ENCODE data around the gene ZNF844. TPM values are rescaled to one million over a fixed set of nuclear protein-coding genes. Genes with fewer than 3 reads are reported as not detected.

ZNF844 gene
- total RNA-seq, 1 experiment from 2014 or later = 10.5 TPM

DNA sequence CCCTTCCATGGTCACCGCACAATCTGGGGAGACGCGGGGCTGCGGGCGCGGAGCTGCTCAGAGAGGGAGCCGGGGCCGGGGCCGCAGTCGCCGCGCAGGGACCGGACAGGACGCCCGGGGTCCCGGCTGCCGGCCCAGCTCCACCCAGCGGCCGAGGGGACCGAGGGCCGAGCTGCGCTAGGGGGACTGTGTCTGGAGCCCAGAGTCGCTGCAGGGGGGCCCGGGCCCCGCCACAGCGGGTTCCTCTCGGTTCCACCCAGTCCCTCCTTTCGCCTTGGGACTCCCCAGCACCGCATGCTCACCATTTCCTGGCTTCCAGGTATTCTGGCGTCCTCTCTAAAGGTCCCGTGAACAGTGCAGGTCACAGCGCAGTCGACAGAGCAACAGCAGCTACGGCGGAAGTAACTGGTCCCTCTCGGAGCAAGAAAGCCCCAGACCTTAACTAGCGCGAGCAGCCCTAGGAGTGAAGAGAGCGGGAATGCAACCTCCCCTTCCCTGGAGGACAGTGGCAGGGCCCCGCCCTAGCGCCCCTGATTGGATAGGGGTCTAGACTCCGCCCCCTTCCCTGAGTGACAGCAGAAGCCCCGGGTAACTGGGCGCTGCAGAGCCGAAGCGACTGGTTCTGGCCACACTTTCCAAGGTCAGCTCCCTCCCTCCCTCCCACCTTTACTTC is 11.9 kb upstream of the ZNF844 start, which contains the start of gene ZNF878:
ZNF878 (minus strand) TSS at position 465 of the 673 bp plus-strand sequence; CDS start at position 305, 160 bp downstream.
- H3K27me3 Mint-ChIP-seq (ENCODE audit: low read depth) = peaks cover 2% of the 10 kb centered on the region; the same call in 1 of the 2 replicates
- peaks cover 7% of the 10 kb centered on the region for H3K9me3 Mint-ChIP-seq
- ATAC-seq (peak; percentile 98), DNase-seq (ENCODE audit: low spot score) (peak; percentile 99)
- ChIA-PET POLR2A (interaction anchor here (0.5 to 3.6 kb wide), 16 partner anchors 13 to 255 kb away, joined by 3 to 34 read pairs (median 5); partner anchors contain the start of genes ZNF136, ZNF20, ZNF433 and ZNF763), CTCF (interaction anchor here (0.7 to 2.5 kb wide), 18 partner anchors 12 to 255 kb away, joined by 3 to 20 read pairs (median 7); partner anchors contain the start of genes ZNF20, ZNF433, ZNF700 and ZNF763)
- H3K36me3 Mint-ChIP-seq = peaks cover 28% of the 10 kb centered on the region
- H3K27ac Mint-ChIP-seq = peak within 1 kb of the TSS; percentile 98
- H3K4me3 Mint-ChIP-seq = peak within 1 kb of the TSS; percentile 91
- H3K4me1 Mint-ChIP-seq = peaks cover 18% of the 10 kb centered on the region
- TF ChIP-seq, protein P1, sequence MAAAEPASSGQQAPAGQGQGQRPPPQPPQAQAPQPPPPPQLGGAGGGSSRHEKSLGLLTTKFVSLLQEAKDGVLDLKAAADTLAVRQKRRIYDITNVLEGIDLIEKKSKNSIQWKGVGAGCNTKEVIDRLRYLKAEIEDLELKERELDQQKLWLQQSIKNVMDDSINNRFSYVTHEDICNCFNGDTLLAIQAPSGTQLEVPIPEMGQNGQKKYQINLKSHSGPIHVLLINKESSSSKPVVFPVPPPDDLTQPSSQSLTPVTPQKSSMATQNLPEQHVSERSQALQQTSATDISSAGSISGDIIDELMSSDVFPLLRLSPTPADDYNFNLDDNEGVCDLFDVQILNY (CRISPR knock-in tag; IDR thresholded peaks at IDR 0.05) = peak; percentile 74
- TF ChIP-seq FOXP1 (CRISPR knock-in tag; IDR thresholded peaks at IDR 0.05; ENCODE audit: borderline replicate concordance) (peak; percentile 52; the same call in 1 of the 2 replicates), SOX15 (CRISPR knock-in tag; IDR thresholded peaks at IDR 0.05) (no peak), JUN (CRISPR knock-in tag; IDR thresholded peaks at IDR 0.05) (peak; percentile 69; the same call in 1 of the 2 replicates), CREB1 (CRISPR knock-in tag; IDR thresholded peaks at IDR 0.05) (no peak), ZNF138 (CRISPR knock-in tag; conservative IDR thresholded peaks at IDR 0.05) (no peak), IRF1 (CRISPR knock-in tag; IDR thresholded peaks at IDR 0.05) (no peak), KAT7 (CRISPR knock-in tag; IDR thresholded peaks at IDR 0.05; ENCODE audit: borderline replicate concordance) (no peak; the same call in 1 of the 2 replicates), NFYB (CRISPR knock-in tag; conservative IDR thresholded peaks at IDR 0.05; ENCODE audit: low read depth) (peak; percentile 74), CREM (CRISPR knock-in tag; IDR thresholded peaks at IDR 0.05) (0 out of 2 replicates have a peak, but pooled peaks have one; percentile 65), TP53 (CRISPR knock-in tag; IDR thresholded peaks at IDR 0.05) (peak; percentile 80; the same call in 1 of the 2 replicates), RORB (CRISPR knock-in tag; IDR thresholded peaks at IDR 0.05) (no peak), TCF7 (CRISPR knock-in tag; IDR thresholded peaks at IDR 0.05; ENCODE audit: low read depth) (no peak), ESRRA (CRISPR knock-in tag; IDR thresholded peaks at IDR 0.05; ENCODE audit: borderline replicate concordance) (no peak), ZBTB21 (CRISPR knock-in tag; IDR thresholded peaks at IDR 0.05; ENCODE audit: borderline replicate concordance) (peak; percentile 71; the same call in 1 of the 2 replicates), ZNF317 (CRISPR knock-in tag; IDR thresholded peaks at IDR 0.05; ENCODE audit: borderline replicate concordance, low read depth) (0 out of 2 replicates have a peak, but pooled peaks have one; percentile 8), TEAD1 (CRISPR knock-in tag; IDR thresholded peaks at IDR 0.05) (no peak; the same call in 1 of the 2 replicates), ZMAT4 (CRISPR knock-in tag; IDR thresholded peaks at IDR 0.05) (no peak), MYBL2 (CRISPR knock-in tag; IDR thresholded peaks at IDR 0.05) (no peak), NFATC4 (CRISPR knock-in tag; IDR thresholded peaks at IDR 0.05) (no peak), ZNF396 (CRISPR knock-in tag; IDR thresholded peaks at IDR 0.05; ENCODE audit: borderline replicate concordance) (no peak)
- TF ChIP-seq, protein P2, sequence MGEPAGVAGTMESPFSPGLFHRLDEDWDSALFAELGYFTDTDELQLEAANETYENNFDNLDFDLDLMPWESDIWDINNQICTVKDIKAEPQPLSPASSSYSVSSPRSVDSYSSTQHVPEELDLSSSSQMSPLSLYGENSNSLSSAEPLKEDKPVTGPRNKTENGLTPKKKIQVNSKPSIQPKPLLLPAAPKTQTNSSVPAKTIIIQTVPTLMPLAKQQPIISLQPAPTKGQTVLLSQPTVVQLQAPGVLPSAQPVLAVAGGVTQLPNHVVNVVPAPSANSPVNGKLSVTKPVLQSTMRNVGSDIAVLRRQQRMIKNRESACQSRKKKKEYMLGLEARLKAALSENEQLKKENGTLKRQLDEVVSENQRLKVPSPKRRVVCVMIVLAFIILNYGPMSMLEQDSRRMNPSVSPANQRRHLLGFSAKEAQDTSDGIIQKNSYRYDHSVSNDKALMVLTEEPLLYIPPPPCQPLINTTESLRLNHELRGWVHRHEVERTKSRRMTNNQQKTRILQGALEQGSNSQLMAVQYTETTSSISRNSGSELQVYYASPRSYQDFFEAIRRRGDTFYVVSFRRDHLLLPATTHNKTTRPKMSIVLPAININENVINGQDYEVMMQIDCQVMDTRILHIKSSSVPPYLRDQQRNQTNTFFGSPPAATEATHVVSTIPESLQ (CRISPR knock-in tag; IDR thresholded peaks at IDR 0.05) = no peak
- TF ChIP-seq, protein P3, sequence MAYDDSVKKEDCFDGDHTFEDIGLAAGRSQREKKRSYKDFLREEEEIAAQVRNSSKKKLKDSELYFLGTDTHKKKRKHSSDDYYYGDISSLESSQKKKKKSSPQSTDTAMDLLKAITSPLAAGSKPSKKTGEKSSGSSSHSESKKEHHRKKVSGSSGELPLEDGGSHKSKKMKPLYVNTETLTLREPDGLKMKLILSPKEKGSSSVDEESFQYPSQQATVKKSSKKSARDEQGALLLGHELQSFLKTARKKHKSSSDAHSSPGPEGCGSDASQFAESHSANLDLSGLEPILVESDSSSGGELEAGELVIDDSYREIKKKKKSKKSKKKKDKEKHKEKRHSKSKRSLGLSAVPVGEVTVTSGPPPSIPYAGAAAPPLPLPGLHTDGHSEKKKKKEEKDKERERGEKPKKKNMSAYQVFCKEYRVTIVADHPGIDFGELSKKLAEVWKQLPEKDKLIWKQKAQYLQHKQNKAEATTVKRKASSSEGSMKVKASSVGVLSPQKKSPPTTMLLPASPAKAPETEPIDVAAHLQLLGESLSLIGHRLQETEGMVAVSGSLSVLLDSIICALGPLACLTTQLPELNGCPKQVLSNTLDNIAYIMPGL (CRISPR knock-in tag; IDR thresholded peaks at IDR 0.05) = peak; percentile 71; the same call in 1 of the 2 replicates
- TF ChIP-seq, protein P4, sequence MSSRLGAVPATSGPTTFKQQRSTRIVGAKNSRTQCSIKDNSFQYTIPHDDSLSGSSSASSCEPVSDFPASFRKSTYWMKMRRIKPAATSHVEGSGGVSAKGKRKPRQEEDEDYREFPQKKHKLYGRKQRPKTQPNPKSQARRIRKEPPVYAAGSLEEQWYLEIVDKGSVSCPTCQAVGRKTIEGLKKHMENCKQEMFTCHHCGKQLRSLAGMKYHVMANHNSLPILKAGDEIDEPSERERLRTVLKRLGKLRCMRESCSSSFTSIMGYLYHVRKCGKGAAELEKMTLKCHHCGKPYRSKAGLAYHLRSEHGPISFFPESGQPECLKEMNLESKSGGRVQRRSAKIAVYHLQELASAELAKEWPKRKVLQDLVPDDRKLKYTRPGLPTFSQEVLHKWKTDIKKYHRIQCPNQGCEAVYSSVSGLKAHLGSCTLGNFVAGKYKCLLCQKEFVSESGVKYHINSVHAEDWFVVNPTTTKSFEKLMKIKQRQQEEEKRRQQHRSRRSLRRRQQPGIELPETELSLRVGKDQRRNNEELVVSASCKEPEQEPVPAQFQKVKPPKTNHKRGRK (CRISPR knock-in tag; IDR thresholded peaks at IDR 0.05; ENCODE audit: borderline replicate concordance) = no peak
- TF ChIP-seq, protein P5, sequence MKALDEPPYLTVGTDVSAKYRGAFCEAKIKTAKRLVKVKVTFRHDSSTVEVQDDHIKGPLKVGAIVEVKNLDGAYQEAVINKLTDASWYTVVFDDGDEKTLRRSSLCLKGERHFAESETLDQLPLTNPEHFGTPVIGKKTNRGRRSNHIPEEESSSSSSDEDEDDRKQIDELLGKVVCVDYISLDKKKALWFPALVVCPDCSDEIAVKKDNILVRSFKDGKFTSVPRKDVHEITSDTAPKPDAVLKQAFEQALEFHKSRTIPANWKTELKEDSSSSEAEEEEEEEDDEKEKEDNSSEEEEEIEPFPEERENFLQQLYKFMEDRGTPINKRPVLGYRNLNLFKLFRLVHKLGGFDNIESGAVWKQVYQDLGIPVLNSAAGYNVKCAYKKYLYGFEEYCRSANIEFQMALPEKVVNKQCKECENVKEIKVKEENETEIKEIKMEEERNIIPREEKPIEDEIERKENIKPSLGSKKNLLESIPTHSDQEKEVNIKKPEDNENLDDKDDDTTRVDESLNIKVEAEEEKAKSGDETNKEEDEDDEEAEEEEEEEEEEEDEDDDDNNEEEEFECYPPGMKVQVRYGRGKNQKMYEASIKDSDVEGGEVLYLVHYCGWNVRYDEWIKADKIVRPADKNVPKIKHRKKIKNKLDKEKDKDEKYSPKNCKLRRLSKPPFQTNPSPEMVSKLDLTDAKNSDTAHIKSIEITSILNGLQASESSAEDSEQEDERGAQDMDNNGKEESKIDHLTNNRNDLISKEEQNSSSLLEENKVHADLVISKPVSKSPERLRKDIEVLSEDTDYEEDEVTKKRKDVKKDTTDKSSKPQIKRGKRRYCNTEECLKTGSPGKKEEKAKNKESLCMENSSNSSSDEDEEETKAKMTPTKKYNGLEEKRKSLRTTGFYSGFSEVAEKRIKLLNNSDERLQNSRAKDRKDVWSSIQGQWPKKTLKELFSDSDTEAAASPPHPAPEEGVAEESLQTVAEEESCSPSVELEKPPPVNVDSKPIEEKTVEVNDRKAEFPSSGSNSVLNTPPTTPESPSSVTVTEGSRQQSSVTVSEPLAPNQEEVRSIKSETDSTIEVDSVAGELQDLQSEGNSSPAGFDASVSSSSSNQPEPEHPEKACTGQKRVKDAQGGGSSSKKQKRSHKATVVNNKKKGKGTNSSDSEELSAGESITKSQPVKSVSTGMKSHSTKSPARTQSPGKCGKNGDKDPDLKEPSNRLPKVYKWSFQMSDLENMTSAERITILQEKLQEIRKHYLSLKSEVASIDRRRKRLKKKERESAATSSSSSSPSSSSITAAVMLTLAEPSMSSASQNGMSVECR (CRISPR knock-in tag; IDR thresholded peaks at IDR 0.05; ENCODE audit: borderline replicate concordance) = peak; percentile 55; the same call in 1 of the 2 replicates
